Activated CD8-positive, alpha-beta T cell treated with anti-CD3 and anti-CD28 coated beads for 36 hours (primary cell): ENCODE results near the gene THAP3. TPM values are rescaled to one million over a fixed set of nuclear protein-coding genes. Genes with fewer than 3 reads are reported as not detected.

Source experiments
- ATAC-seq: fragments of 200-7000 bp; cut with Tn5 transposase; one replicate; pipeline ENCODE4 v1.10.0; 2021; ENCODE audit warnings: mild to moderate bottlenecking, moderate library complexity
- CTCF ChIA-PET: fragments of 350-600 bp; sonication (Branson Sonifier 250); formaldehyde crosslinking; loops from one replicate; lab custom pipeline; 2021; ENCODE audit warnings: antibody characterized with exemption; lab: Charles Lee
- POLR2A ChIA-PET: fragments of 350-600 bp; sonication (Branson Sonifier 250); formaldehyde crosslinking; loops from one replicate; lab custom pipeline; 2021; ENCODE audit warnings: antibody characterized with exemption; lab: Charles Lee
- DNase-seq: peaks from one replicate; pipeline ENCODE4 v3.0.0-alpha.2; 2020
- H3K27ac Mint-ChIP-seq: one replicate; pipeline ENCODE4 v1.8.0; 2021; ENCODE audit warnings: mild to moderate bottlenecking, mixed read lengths
- H3K27me3 Mint-ChIP-seq: one replicate; pipeline ENCODE4 v1.8.0; 2021; ENCODE audit warnings: mixed read lengths
- H3K36me3 Mint-ChIP-seq: one replicate; pipeline ENCODE4 v1.8.0; 2021; ENCODE audit warnings: low read depth, mixed read lengths
- H3K4me1 Mint-ChIP-seq: one replicate; pipeline ENCODE4 v1.8.0; 2021; ENCODE audit warnings: low read depth, mixed read lengths
- H3K4me3 Mint-ChIP-seq: one replicate; pipeline ENCODE4 v1.8.0; 2021; ENCODE audit warnings: mild to moderate bottlenecking, moderate library complexity, mixed read lengths
- H3K9me3 Mint-ChIP-seq: one replicate; pipeline ENCODE4 v1.8.0; 2021; ENCODE audit warnings: mixed read lengths
- intact Hi-C: fragments of 100-400 bp; cut with micrococcal nuclease; formaldehyde crosslinking; loops from one replicate; pipeline ENCODE4 v1.10.0; 2022
- total RNA-seq, 2 experiments: library from RNA; stranded (reverse); gene quantifications; one replicate each; pipeline ENCODE4 v1.2.3, GENCODE V29; 2021
- TF ChIP-seq, protein P1 (sequence below): fragments of 200-600 bp; IDR thresholded peaks from one replicate; pipeline ENCODE4 v1.8.0; 2022; ENCODE audit warnings: antibody characterized with exemption, mild to moderate bottlenecking

The THAP3 gene
- total RNA-seq, 2 experiments from 2014 or later = 19.0 to 24.5 TPM

DNA sequence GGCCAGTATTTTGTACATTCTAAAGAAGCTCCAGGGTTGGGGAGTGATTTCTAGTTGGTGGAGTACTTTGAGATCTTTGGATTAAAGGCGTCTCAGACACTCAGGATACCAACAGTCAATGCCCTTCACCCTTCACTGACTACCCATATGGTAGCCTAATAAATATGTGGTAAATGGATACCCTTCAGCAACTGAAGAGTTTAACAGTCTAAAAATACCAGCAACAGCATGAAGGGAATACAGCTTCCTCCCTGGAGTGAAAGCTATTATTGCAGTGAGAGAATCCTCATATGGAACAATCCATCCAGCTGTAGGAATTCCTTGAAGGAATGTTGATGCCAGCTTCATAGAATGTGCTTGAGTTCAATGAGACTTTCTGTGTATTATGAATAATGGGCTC is 50.1 kb downstream of the THAP3 start:
- H3K36me3 Mint-ChIP-seq = peaks cover 49% of the 10 kb centered on the region
- peaks cover 3% of the 10 kb centered on the region for H3K4me1 Mint-ChIP-seq
- ATAC-seq (no peak), DNase-seq (no peak)
- POLR2A ChIA-PET = interaction anchor here (0.6 kb wide), 1 partner anchor 42 kb away, joined by 3 read pairs; no protein-coding TSS in a partner anchor
- CTCF ChIA-PET = no interaction called here
- H3K27me3 Mint-ChIP-seq = no peaks in the 10 kb centered on the region
- no peak overlapping the region for H3K27ac Mint-ChIP-seq
- TF ChIP-seq, protein P1, sequence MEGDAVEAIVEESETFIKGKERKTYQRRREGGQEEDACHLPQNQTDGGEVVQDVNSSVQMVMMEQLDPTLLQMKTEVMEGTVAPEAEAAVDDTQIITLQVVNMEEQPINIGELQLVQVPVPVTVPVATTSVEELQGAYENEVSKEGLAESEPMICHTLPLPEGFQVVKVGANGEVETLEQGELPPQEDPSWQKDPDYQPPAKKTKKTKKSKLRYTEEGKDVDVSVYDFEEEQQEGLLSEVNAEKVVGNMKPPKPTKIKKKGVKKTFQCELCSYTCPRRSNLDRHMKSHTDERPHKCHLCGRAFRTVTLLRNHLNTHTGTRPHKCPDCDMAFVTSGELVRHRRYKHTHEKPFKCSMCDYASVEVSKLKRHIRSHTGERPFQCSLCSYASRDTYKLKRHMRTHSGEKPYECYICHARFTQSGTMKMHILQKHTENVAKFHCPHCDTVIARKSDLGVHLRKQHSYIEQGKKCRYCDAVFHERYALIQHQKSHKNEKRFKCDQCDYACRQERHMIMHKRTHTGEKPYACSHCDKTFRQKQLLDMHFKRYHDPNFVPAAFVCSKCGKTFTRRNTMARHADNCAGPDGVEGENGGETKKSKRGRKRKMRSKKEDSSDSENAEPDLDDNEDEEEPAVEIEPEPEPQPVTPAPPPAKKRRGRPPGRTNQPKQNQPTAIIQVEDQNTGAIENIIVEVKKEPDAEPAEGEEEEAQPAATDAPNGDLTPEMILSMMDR = no peak
- H3K4me3 Mint-ChIP-seq = no peak overlapping the region
- intact Hi-C loops = no loop called here
- no peaks in the 10 kb centered on the region for H3K9me3 Mint-ChIP-seq

DNA sequence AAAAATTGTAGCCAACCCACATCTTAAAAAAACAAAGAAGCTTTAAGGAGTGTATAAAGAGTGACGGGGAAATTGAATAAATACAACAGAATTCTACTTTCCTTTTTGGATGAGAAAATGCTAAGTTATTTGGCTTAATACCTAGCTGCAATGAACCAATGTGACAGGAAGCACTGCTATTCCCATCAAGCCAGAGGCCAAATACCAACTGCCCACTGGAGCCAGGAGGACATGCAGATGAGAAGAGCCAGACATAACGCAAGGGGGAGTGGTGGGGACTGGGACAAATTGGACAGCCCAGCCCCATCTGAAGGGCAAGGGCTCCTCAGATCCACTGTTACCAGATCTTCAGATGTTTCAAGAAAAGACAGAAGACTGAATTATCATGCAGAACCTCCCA is 51.3 kb downstream of the THAP3 start:
- peaks cover 49% of the 10 kb centered on the region for H3K36me3 Mint-ChIP-seq
- peaks cover 3% of the 10 kb centered on the region for H3K4me1 Mint-ChIP-seq
- ChIA-PET POLR2A (no interaction called here), CTCF (interaction anchor here (1.6 kb wide), 1 partner anchor 29 kb away, joined by 5 read pairs; no protein-coding TSS in a partner anchor)
- H3K9me3 Mint-ChIP-seq = no peaks in the 10 kb centered on the region
- no peak for ATAC-seq
- TF ChIP-seq, protein P1 = no peak
- DNase-seq = no peak
- no peak overlapping the region for H3K27ac Mint-ChIP-seq
- no peak overlapping the region for H3K4me3 Mint-ChIP-seq
- intact Hi-C loops = no loop called here
- H3K27me3 Mint-ChIP-seq = no peaks in the 10 kb centered on the region

Other genes starting within 250 kb of the THAP3 start
- gene ACOT7, start 231.1 kb upstream of the THAP3 start, total RNA-seq = 10 to 100 TPM; 80.4 to 86.7 TPM
- under 1 TPM in 1 of 2 experiments, not detected in 1; 0.29 TPM for gene HES2, start 204.9 kb upstream of the THAP3 start, total RNA-seq
- gene ESPN, start 200.1 kb upstream of the THAP3 start, total RNA-seq = under 1 TPM; 0.83 to 0.99 TPM
- 10 to 100 TPM; 55.8 to 57.8 TPM for gene TNFRSF25, start 158.7 kb upstream of the THAP3 start, total RNA-seq
- gene PLEKHG5, start 133.2 kb upstream of the THAP3 start, total RNA-seq = 1 to 10 TPM; 1.7 to 1.8 TPM
- gene NOL9, start 70.4 kb upstream of the THAP3 start, total RNA-seq = 10 to 100 TPM; 39.7 to 40.4 TPM
- not detected for gene TAS1R1, start 69.6 kb upstream of the THAP3 start, total RNA-seq
- 10 to 100 TPM; 22.4 to 32.1 TPM for gene ZBTB48, start 44.9 kb upstream of the THAP3 start, total RNA-seq
- gene KLHL21, start 22.0 kb upstream of the THAP3 start, total RNA-seq = 10 to 100 TPM; 17.9 to 18.1 TPM
- gene PHF13, start 11.1 kb upstream of the THAP3 start, total RNA-seq = 10 to 100 TPM; 12.5 to 14.8 TPM
- gene DNAJC11, start 76.9 kb downstream of the THAP3 start, total RNA-seq = 10 to 100 TPM; 52.8 to 53.3 TPM
- gene CAMTA1, start 160.6 kb downstream of the THAP3 start, total RNA-seq = 10 to 100 TPM; 67.7 to 70.9 TPM